Transverse colon (tissue), 4 donors: ENCODE data around the gene TIAM1. TPM values are rescaled to one million over a fixed set of nuclear protein-coding genes. Genes with fewer than 3 reads are reported as not detected.
"Not testable (repeated sequence)": the region's sequence is repeated elsewhere in the genome, so short reads cannot be mapped to it uniquely, and the experiment has no call there.

Experiments
- DNase-seq: peaks from one replicate; pipeline ENCODE4 v3.0.0-alpha.2; 2019
- H3K27ac ChIP-seq, 4 donors: fragments of 200-600 bp; sonication (generic); 2 replicates each; pipeline ENCODE4 v1.5.1; 2016 to 2018; ENCODE audit warnings: inconsistent platforms in 4 of 4
- H3K27me3 ChIP-seq: fragments of 200-600 bp; sonication (generic); 2 replicates; pipeline ENCODE4 v1.5.1; 2017; ENCODE audit warnings: inconsistent platforms
- H3K36me3 ChIP-seq, 4 donors: fragments of 200-600 bp; sonication (generic); 2 replicates each; pipeline ENCODE4 v1.5.1; 2017 to 2019; ENCODE audit warnings: inconsistent platforms in 4 of 4
- H3K4me1 ChIP-seq, 4 donors: fragments of 200-600 bp; sonication (generic); 2 replicates each; pipeline ENCODE4 v1.5.1; 2017 to 2020; ENCODE audit warnings: inconsistent platforms in 4 of 4
- H3K4me3 ChIP-seq, 4 donors: fragments of 200-600 bp; sonication (generic); 1 replicate in 1 of 4; 2 replicates in 3 of 4; pipeline versions ENCODE4 v1.5.1 to v1.6.1; 2017 to 2019; ENCODE audit warnings: inconsistent platforms in 4 of 4
- H3K9me3 ChIP-seq, 2 donors: fragments of 200-600 bp; sonication (generic); 2 replicates each; pipeline ENCODE4 v1.5.1; 2017 to 2019; ENCODE audit warnings: inconsistent platforms in 2 of 2
- CTCF ChIP-seq, 5 experiments: fragments of 200-600 bp in 3 of 5; fragments of 450-650 bp in 2 of 5; sonication (generic) in 3 of 5; IDR thresholded peaks; 1 replicate in 2 of 5; 2 replicates in 3 of 5; pipeline ENCODE4 v1.5.1; 2016 to 2017; ENCODE audit warnings: antibody characterized with exemption in 5 of 5, inconsistent platforms in 3 of 5, mild to moderate bottlenecking in 2 of 5, moderate library complexity in 1 of 5
- EP300 ChIP-seq: sonication (generic); formaldehyde crosslinking; IDR thresholded peaks from one replicate; pipeline ENCODE4 v1.6.1; 2017; ENCODE audit warnings: antibody characterized with exemption, low read depth
- POLR2A ChIP-seq: fragments of 450-650 bp; IDR thresholded peaks from one replicate; pipeline ENCODE4 v1.6.1; 2016; ENCODE audit warnings: antibody characterized with exemption, mild to moderate bottlenecking, moderate library complexity
- POLR2AphosphoS5 ChIP-seq, 3 donors: sonication (generic); formaldehyde crosslinking; IDR thresholded peaks; one replicate each; pipeline ENCODE4 v1.6.1; 2016; ENCODE audit warnings: antibody characterized with exemption in 3 of 3
- WGBS, 2 donors: methylation state at CpG; one replicate each; pipeline ENCODE4 v1.1.5; 2018; ENCODE audit warnings: low coverage in 1 of 2; 5-methylcytosine and 5-hydroxymethylcytosine counted together
- in situ Hi-C, 4 donors: fragments of 200-750 bp; cut with MboI; loops; one replicate each; pipeline versions ENCODE4 v1.15.0 to v1.15.1; 2017; ENCODE audit warnings: low sequenced_read_pairs in 3 of 4, low pct_ligation_motif_present in 1 of 4, low pct_unique_long_range_greater_than_20kb in 1 of 4
- intact Hi-C: fragments of 100-400 bp; cut with DNase I; formaldehyde crosslinking; loops from one replicate; pipeline ENCODE4 v1.15.1; 2023; ENCODE audit warnings: low total_unique reads
- total RNA-seq, 4 donors: library from RNA; depleted of rRNA; stranded (reverse); fragments of >200 nt; gene quantifications; one replicate each; pipeline ENCODE4 v1.1.0, GENCODE V29; 2016

TIAM1 gene
- total RNA-seq, 4 donors from 2014 or later: 4.5 to 18.9 (median 6.5) TPM

- DNase-seq: no peak
- WGBS, 2 donors: 84 to 85% methylated on average over 2 of the region's 2 CpGs
- intact Hi-C loops: no loop called here
- no peaks in the 10 kb centered on the region for H3K9me3 ChIP-seq
- no peaks in the 10 kb centered on the region for H3K36me3 ChIP-seq
- no peak overlapping the region for H3K4me3 ChIP-seq
- no peak overlapping the region for H3K27ac ChIP-seq
- H3K4me1 ChIP-seq: no peaks in the 10 kb centered on the region
- TF ChIP-seq EP300 (no peak), POLR2AphosphoS5 (IDR thresholded peaks at IDR 0.05) (no peak), POLR2A (no peak), CTCF (IDR thresholded peaks at IDR 0.05) (no peak)
- in situ Hi-C loops: no loop called here
- H3K27me3 ChIP-seq: no peaks in the 10 kb centered on the region
These were observed 109.1 kb downstream of the TIAM1 start for GRCh38 chr21:31234936-31235335.

DNA sequence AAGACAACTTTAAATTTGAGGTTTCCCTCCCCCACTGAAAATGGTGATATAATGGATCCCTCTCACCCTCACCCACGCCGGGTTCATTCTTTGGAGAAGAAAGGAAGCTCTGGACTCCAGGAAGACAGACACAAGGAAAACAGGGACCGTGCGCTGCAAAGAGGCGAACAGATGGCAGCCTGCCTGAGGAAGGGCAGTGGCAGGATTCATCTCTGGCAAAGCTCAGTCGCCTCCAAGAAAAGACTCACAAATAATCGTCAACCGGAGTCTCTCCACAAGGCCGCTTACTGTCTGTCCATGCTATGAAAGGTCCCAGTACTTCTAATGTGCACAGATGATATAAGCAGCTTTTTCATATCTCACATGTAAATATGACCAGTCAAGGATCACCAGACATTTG is 110.3 kb downstream of the TIAM1 start:
- no peaks in the 10 kb centered on the region for H3K9me3 ChIP-seq
- no peaks in the 10 kb centered on the region for H3K4me1 ChIP-seq
- intact Hi-C loops (no loop called here), in situ Hi-C loops (no loop called here)
- H3K27me3 ChIP-seq: no peaks in the 10 kb centered on the region
- H3K36me3 ChIP-seq: no peaks in the 10 kb centered on the region
- DNase-seq: no peak
- no peak overlapping the region for H3K4me3 ChIP-seq
- no peak overlapping the region for H3K27ac ChIP-seq
- TF ChIP-seq POLR2A (no peak), EP300 (no peak), POLR2AphosphoS5 (IDR thresholded peaks at IDR 0.05) (no peak), CTCF (IDR thresholded peaks at IDR 0.05) (no peak)
- 94 to 100% methylated on average over 3 to 9 of the region's 9 CpGs for WGBS, 2 donors

DNA sequence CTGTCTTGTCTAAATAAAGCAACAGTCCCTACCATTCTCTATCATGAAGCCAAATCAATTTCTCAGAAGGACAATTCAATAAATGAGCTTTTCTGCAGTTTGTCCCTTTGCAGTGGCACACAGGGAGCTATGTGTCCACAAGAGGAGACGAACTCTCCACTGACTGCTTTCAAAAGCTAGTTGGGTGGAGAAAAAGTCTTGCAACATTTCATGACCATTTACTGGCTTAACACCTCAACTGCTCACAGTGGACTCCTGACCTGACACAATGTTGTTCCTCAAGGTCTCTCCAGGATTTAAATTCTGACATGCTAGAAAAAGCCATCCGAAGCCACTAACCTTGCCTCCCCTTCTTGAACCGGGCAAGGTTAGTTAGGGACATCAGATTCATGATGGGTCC is 111.7 kb downstream of the TIAM1 start:
- intact Hi-C loops: no loop called here
- no peaks in the 10 kb centered on the region for H3K4me1 ChIP-seq
- H3K9me3 ChIP-seq: no peaks in the 10 kb centered on the region
- in situ Hi-C loops: no loop called here
- no peaks in the 10 kb centered on the region for H3K36me3 ChIP-seq
- H3K4me3 ChIP-seq: no peak overlapping the region
- H3K27me3 ChIP-seq: no peaks in the 10 kb centered on the region
- DNase-seq: no peak
- no peak overlapping the region for H3K27ac ChIP-seq
- TF ChIP-seq POLR2A: no peak
- TF ChIP-seq EP300: no peak
- TF ChIP-seq POLR2AphosphoS5 (IDR thresholded peaks at IDR 0.05): no peak
- no peak for TF ChIP-seq CTCF (IDR thresholded peaks at IDR 0.05)
- WGBS, 2 donors: 68 to 100% methylated on average over 2 to 3 of the region's 3 CpGs

DNA sequence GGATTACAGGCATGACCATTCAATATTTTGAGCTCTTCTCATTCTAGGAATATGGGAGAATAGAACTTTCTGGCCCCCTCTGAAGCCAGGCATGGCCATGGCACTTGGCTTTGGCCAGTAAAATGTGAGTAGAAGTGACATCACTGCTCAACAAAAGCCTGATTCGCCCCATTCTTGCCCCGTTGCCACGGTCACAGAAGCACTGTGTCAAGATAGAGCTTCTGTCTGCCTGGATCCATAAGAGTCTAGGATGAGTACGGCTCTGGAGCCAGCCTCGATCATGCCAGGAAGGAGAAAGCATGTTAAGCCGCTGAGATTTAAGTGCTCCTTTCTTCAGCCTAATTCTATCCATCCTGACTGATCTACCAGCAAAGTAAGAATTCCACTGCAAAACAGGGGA is 113.1 kb downstream of the TIAM1 start:
- intact Hi-C loops: no loop called here
- TF ChIP-seq CTCF (IDR thresholded peaks at IDR 0.05): no peak
- TF ChIP-seq POLR2A: no peak
- no peak for TF ChIP-seq EP300
- TF ChIP-seq POLR2AphosphoS5 (IDR thresholded peaks at IDR 0.05): no peak
- Histone ChIP-seq H3K27me3 (no peaks in the 10 kb centered on the region), H3K4me3 (no peak overlapping the region), H3K4me1 (no peaks in the 10 kb centered on the region), H3K9me3 (no peaks in the 10 kb centered on the region), H3K36me3 (no peaks in the 10 kb centered on the region), H3K27ac (no peak overlapping the region)
- DNase-seq: no peak
- WGBS, 2 donors: 97% methylated on average over 6 of the region's 6 CpGs; no CpG with 5 or more reads in 1 of the 2 donors
- in situ Hi-C loops: no loop called here

DNA sequence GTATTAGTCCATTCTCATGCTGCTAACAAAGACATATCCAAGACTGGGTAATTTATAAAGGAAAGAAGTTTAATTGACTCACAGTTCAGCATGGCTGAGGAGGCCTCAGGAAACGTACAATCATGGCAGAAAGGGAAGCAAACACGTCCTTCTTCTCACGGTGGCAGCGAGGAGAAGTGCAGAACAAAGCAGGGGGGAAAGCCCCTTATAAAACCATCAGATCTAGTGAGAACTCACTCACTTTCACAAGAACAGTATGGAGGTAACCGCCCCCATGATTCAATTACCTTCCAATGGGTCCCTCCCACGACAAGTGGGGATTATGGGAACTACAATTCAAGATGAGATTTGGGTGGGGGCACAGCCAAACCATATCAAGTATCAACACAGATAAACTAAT is 115.3 kb downstream of the TIAM1 start:
- H3K9me3 ChIP-seq, H3K27me3 ChIP-seq, H3K36me3 ChIP-seq, intact Hi-C loops, H3K4me1 ChIP-seq, H3K27ac ChIP-seq, in situ Hi-C loops, H3K4me3 ChIP-seq, DNase-seq: not testable (repeated sequence)
- WGBS, 2 donors: 71 to 77% methylated on average over 6 of the region's 6 CpGs
